OCI-LY1 (cell line): ENCODE measurements around the gene CAMK2A.

Experiments
- H2AFZ ChIP-seq: fragments of 200-600 bp; sonication (generic), shearing (Covaris generic); 2 replicates; pipeline ENCODE4 v1.6.0; 2014; ENCODE audit warnings: antibody characterized with exemption, mild to moderate bottlenecking, low read length
- H3F3A ChIP-seq: fragments of 200-600 bp; sonication (generic), shearing (Covaris generic); 2 replicates; pipeline ENCODE4 v1.6.0; 2014; ENCODE audit warnings: mild to moderate bottlenecking, antibody characterized with exemption, low read length, moderate library complexity; ENCODE audit not compliant: insufficient read depth
- H3K27ac ChIP-seq: fragments of 200-600 bp; sonication (generic); 2 replicates; pipeline ENCODE4 v1.5.1; 2014; ENCODE audit warnings: low read length, mixed run types, mild to moderate bottlenecking, low read depth; ENCODE audit not compliant: poor library complexity, severe bottlenecking
- H3K27me3 ChIP-seq: fragments of 200-600 bp; sonication (generic); 2 replicates; pipeline ENCODE4 v1.6.0; 2014; ENCODE audit warnings: antibody characterized with exemption, mild to moderate bottlenecking, low read length, moderate library complexity; ENCODE audit not compliant: insufficient read depth
- H3K36me3 ChIP-seq: fragments of 200-600 bp; sonication (generic); 2 replicates; pipeline ENCODE4 v1.6.1; 2014; ENCODE audit warnings: mild to moderate bottlenecking, antibody characterized with exemption, low read length, moderate library complexity, mixed read lengths; ENCODE audit not compliant: insufficient read depth
- H3K4me1 ChIP-seq: fragments of 200-600 bp; sonication (generic); 2 replicates; pipeline ENCODE4 v1.5.1; 2014; ENCODE audit warnings: mild to moderate bottlenecking, low read length, moderate library complexity; ENCODE audit not compliant: insufficient read depth, severe bottlenecking
- H3K4me2 ChIP-seq: fragments of 200-600 bp; sonication (generic), shearing (Covaris generic); 2 replicates; pipeline ENCODE4 v1.6.1; 2014; ENCODE audit warnings: low read length
- H3K4me3 ChIP-seq: fragments of 200-600 bp; sonication (generic); 2 replicates; pipeline ENCODE4 v1.5.1; 2014; ENCODE audit warnings: low read length, low read depth, mild to moderate bottlenecking, mixed read lengths; ENCODE audit not compliant: poor library complexity, severe bottlenecking
- H3K79me2 ChIP-seq: fragments of 200-600 bp; shearing (Covaris generic); 2 replicates; pipeline ENCODE4 v1.6.1; 2016; ENCODE audit warnings: mixed run types, low read length, mixed read lengths; ENCODE audit not compliant: insufficient read depth
- H3K9ac ChIP-seq: fragments of 200-600 bp; sonication (generic), shearing (Covaris generic); 2 replicates; pipeline ENCODE4 v1.6.1; 2014; ENCODE audit warnings: mild to moderate bottlenecking, low read length, mixed read lengths
- H3K9me2 ChIP-seq: fragments of 200-600 bp; sonication (generic), shearing (Covaris generic); 2 replicates; pipeline ENCODE4 v1.6.1; 2014; ENCODE audit warnings: low read depth, mild to moderate bottlenecking, low read length, mixed read lengths
- H3K9me3 ChIP-seq: fragments of 200-600 bp; shearing (Covaris generic); 2 replicates; pipeline ENCODE4 v1.6.1; 2014; ENCODE audit warnings: low read length, mixed read lengths
- H4K20me1 ChIP-seq: fragments of 200-600 bp; sonication (generic), shearing (Covaris generic); 2 replicates; pipeline ENCODE4 v1.6.0; 2016; ENCODE audit warnings: mild to moderate bottlenecking, low read length; ENCODE audit not compliant: insufficient read depth
- EZH2 ChIP-seq: fragments of 200-600 bp; sonication (generic), shearing (Covaris generic); IDR thresholded peaks from 2 replicates; pipeline ENCODE4 v1.8.0; 2017; ENCODE audit warnings: borderline replicate concordance, mixed run types, mild to moderate bottlenecking, antibody characterized with exemption, low read length, moderate library complexity, mixed read lengths
- TF ChIP-seq, protein P1 (sequence below): fragments of 200-600 bp; sonication (generic), shearing (Covaris generic); IDR thresholded peaks from 2 replicates; pipeline ENCODE4 v1.5.1; 2017; ENCODE audit warnings: mild to moderate bottlenecking, antibody characterized with exemption, low read length, moderate library complexity, mixed read lengths

CAMK2A gene

DNA sequence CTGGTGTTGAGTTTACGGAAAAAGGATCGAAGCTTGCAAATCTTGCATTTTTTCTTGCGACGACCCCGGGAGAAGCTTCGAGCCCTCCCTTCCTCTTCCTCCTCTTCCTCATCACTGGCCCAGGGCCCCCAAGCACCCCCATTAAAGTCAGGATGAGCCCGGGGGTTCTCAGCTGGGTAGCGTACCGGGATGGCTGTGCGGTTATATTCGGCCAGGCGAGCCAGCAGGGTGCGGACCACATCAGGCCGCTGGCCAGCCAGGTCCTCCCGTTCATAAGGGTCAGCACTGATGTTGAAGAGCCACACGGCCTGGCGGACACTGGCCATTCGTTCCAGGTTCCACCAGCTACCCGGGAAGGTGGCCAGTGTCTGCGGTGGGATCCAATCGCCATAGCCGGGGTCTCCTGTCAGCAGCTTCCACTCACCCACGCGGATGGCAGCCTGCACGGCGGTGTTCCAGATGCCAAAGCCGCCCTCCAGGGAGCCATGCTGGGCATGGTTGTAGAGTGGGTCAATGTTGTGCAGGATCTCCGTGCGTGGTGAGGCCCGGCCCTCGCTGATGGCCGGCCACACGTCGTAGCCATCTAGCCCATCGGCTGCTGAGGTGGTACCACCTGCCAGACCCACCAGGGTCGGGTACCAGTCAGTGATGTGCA lies 7.8 kb upstream of the CAMK2A start:
- TF ChIP-seq, protein P1, sequence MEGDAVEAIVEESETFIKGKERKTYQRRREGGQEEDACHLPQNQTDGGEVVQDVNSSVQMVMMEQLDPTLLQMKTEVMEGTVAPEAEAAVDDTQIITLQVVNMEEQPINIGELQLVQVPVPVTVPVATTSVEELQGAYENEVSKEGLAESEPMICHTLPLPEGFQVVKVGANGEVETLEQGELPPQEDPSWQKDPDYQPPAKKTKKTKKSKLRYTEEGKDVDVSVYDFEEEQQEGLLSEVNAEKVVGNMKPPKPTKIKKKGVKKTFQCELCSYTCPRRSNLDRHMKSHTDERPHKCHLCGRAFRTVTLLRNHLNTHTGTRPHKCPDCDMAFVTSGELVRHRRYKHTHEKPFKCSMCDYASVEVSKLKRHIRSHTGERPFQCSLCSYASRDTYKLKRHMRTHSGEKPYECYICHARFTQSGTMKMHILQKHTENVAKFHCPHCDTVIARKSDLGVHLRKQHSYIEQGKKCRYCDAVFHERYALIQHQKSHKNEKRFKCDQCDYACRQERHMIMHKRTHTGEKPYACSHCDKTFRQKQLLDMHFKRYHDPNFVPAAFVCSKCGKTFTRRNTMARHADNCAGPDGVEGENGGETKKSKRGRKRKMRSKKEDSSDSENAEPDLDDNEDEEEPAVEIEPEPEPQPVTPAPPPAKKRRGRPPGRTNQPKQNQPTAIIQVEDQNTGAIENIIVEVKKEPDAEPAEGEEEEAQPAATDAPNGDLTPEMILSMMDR = no peak
- no peak for TF ChIP-seq EZH2
- H3K4me3 ChIP-seq = no peak overlapping the region
- H3K4me2 ChIP-seq = no peak overlapping the region
- H2AFZ ChIP-seq = no peak overlapping the region
- H3K9ac ChIP-seq = no peak overlapping the region
- H4K20me1 ChIP-seq = no peaks in the 10 kb centered on the region
- no peaks in the 10 kb centered on the region for H3K4me1 ChIP-seq
- no peaks in the 10 kb centered on the region for H3K9me2 ChIP-seq
- no peaks in the 10 kb centered on the region for H3K79me2 ChIP-seq
- no peaks in the 10 kb centered on the region for H3F3A ChIP-seq
- H3K27ac ChIP-seq = no peak overlapping the region
- H3K27me3 ChIP-seq = no peaks in the 10 kb centered on the region
- no peaks in the 10 kb centered on the region for H3K9me3 ChIP-seq
- H3K36me3 ChIP-seq = no peaks in the 10 kb centered on the region

DNA sequence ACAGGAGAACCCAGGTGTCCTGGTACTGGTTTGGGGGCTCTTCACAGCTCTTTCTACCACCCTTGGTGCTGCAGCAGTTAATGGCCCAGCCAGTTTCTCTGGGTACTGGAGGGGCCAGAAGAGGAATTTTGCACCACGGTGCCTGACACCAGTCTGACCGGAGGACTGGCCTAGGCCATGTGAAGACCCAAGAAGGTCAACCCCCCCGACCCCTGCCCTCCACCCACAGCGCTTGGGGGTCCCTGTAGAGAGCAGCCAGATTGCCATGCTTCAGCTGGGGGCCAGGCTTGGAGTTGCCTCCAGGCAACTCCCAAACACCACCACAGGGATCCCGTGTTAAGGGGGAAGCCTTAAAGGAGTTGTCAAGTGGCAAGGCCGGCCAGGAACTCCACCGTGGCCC lies 6.9 kb upstream of the CAMK2A start:
- Histone ChIP-seq H3K9me2 (no peaks in the 10 kb centered on the region), H3K4me3 (no peak overlapping the region), H2AFZ (no peak overlapping the region), H3K36me3 (no peaks in the 10 kb centered on the region), H3K79me2 (no peaks in the 10 kb centered on the region), H4K20me1 (no peaks in the 10 kb centered on the region), H3K9ac (no peak overlapping the region), H3F3A (no peaks in the 10 kb centered on the region), H3K4me2 (no peak overlapping the region), H3K27me3 (no peaks in the 10 kb centered on the region), H3K4me1 (no peaks in the 10 kb centered on the region), H3K9me3 (no peaks in the 10 kb centered on the region), H3K27ac (no peak overlapping the region)
- TF ChIP-seq, protein P1 = no peak
- TF ChIP-seq EZH2 = no peak

DNA sequence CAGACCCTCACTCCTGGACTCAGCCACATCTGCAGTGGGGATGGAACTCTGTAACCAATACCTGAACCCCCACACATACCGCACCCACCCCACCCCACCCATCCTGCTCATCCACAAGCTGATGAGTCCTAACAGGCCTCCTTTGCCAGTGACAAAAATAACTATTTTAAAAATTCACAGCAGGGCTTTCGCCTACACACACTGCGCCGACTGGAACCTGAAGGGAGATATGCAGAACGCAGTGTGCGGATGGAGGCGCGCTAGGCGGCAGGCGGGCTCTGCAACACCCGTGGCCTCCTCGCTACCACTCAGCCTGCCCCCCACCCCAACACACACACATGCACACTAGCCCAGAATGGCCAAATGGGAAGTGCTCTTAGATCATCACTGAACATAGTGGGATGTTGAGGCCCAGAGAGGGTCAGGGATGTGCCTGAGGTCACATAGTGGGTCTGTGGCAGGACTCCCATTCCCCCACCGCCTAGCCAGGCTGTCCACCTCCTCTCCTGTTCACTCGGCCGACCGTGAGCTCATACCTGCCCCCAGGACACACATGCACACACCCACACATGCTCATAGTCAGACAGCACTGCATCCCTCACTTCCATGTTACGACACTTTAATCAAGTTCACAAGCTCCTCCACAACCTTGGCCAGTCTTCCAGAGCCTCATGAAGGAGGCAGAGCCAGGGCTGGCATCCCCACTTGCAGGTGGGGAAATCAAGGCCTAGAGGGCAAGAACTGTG lies 6.3 kb upstream of the CAMK2A start:
- Histone ChIP-seq H3K4me2 (no peak overlapping the region), H3K27me3 (no peaks in the 10 kb centered on the region), H3K27ac (no peak overlapping the region), H3K9me3 (no peaks in the 10 kb centered on the region), H4K20me1 (no peaks in the 10 kb centered on the region), H3K79me2 (no peaks in the 10 kb centered on the region), H3F3A (no peaks in the 10 kb centered on the region), H3K9me2 (no peaks in the 10 kb centered on the region), H3K4me1 (no peaks in the 10 kb centered on the region), H2AFZ (no peak overlapping the region), H3K9ac (no peak overlapping the region), H3K36me3 (no peaks in the 10 kb centered on the region), H3K4me3 (no peak overlapping the region)
- TF ChIP-seq, protein P1 = no peak
- TF ChIP-seq EZH2 = no peak
